ENCODE data around the gene MC5R.
"Not testable (repeated sequence)": the region's sequence is repeated elsewhere in the genome, so short reads cannot be mapped to it uniquely, and the experiment has no call there.

The MC5R gene

GRCh38 chr18:13834496-13835015, 10.6 kb downstream of the MC5R start:
- Histone ChIP-seq H3K4me3 (ENCODE audit: low read depth, low read length) (no peak overlapping the region), H3K9me3 (ENCODE audit: control insufficient read depth, low read length) (no peaks in the 10 kb centered on the region), H3K4me2 (ENCODE audit: low read length) (no peak overlapping the region), H3K4me1 (no peaks in the 10 kb centered on the region), H3K27ac (no peak overlapping the region), H3K36me3 (ENCODE audit: control insufficient read depth, insufficient read depth, low read length) (no peaks in the 10 kb centered on the region), H3K9ac (no peak overlapping the region), H3K27me3 (ENCODE audit: control insufficient read depth, insufficient read depth, low read length) (no peaks in the 10 kb centered on the region), H3K79me2 (no peaks in the 10 kb centered on the region), H2AFZ (no peak overlapping the region)
- TF ChIP-seq, protein P1, sequence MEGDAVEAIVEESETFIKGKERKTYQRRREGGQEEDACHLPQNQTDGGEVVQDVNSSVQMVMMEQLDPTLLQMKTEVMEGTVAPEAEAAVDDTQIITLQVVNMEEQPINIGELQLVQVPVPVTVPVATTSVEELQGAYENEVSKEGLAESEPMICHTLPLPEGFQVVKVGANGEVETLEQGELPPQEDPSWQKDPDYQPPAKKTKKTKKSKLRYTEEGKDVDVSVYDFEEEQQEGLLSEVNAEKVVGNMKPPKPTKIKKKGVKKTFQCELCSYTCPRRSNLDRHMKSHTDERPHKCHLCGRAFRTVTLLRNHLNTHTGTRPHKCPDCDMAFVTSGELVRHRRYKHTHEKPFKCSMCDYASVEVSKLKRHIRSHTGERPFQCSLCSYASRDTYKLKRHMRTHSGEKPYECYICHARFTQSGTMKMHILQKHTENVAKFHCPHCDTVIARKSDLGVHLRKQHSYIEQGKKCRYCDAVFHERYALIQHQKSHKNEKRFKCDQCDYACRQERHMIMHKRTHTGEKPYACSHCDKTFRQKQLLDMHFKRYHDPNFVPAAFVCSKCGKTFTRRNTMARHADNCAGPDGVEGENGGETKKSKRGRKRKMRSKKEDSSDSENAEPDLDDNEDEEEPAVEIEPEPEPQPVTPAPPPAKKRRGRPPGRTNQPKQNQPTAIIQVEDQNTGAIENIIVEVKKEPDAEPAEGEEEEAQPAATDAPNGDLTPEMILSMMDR (IDR thresholded peaks at IDR 0.05) = no peak

DNA sequence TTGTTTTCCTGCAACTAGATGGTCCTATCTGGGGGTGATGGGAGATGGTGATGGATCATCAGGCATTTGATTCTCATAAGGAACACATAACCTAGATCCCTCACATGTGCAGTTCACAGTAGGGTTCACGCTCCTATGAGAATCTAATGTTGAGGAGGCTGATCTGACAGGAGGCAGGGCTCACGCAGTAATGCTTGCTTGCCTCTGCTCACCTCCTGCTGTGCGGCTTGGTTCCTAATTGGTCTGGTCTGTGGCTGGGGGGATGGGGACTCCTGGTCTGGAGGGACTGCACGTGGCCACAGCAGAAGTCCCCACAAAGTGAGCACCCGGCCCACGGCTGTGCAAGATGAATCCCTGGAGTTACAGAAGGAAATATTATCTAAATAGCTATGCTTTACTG, 11.3 kb downstream of the MC5R start:
- H3K27me3 ChIP-seq (ENCODE audit: control insufficient read depth, insufficient read depth, low read length) = no peaks in the 10 kb centered on the region
- TF ChIP-seq, protein P1 (IDR thresholded peaks at IDR 0.05) = no peak

DNA sequence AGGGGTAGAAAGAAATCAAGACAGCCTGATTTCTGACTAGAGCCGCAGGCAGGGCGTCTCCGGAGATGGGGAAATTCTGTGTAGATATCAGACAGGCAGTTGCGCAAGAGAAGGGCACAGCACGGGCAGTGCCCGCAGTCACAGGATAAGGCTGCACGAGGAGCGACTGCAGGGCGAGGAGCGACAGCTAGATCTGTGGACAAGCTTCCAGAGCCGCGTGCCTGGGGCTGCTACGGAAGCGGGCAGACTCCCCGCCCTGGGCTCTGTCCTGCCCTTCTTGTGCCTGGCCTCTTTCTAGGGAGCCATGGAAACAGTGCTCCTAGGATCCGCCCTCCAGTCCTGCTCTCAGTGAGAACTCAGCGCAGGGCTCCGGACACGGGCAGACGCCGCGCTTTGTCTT, 12.6 kb downstream of the MC5R start:
- Histone ChIP-seq H3K9ac (no peak overlapping the region), H3K4me3 (ENCODE audit: low read depth, low read length) (no peak overlapping the region), H3K27ac (no peak overlapping the region), H3K27me3 (ENCODE audit: control insufficient read depth, insufficient read depth, low read length) (no peaks in the 10 kb centered on the region), H3K36me3 (ENCODE audit: control insufficient read depth, insufficient read depth, low read length) (no peaks in the 10 kb centered on the region), H3K4me1 (no peaks in the 10 kb centered on the region), H2AFZ (no peak overlapping the region), H3K4me2 (ENCODE audit: low read length) (no peak overlapping the region), H3K79me2 (no peaks in the 10 kb centered on the region), H3K9me3 (ENCODE audit: control insufficient read depth, low read length) (no peaks in the 10 kb centered on the region)
- TF ChIP-seq, protein P1 (IDR thresholded peaks at IDR 0.05) = no peak

More for the DNA sequence above, 11.3 kb downstream of the MC5R start:
- H3K9me3 ChIP-seq (ENCODE audit: control insufficient read depth, low read length) = no peaks in the 10 kb centered on the region
- no peak overlapping the region for H3K27ac ChIP-seq
- H3K79me2 ChIP-seq = no peaks in the 10 kb centered on the region
- H3K9ac ChIP-seq = no peak overlapping the region
- H3K36me3 ChIP-seq (ENCODE audit: control insufficient read depth, insufficient read depth, low read length) = no peaks in the 10 kb centered on the region
- no peak overlapping the region for H3K4me3 ChIP-seq (ENCODE audit: low read depth, low read length)
- H3K4me1 ChIP-seq = no peaks in the 10 kb centered on the region
- H3K4me2 ChIP-seq (ENCODE audit: low read length) = no peak overlapping the region
- no peak overlapping the region for H2AFZ ChIP-seq

DNA sequence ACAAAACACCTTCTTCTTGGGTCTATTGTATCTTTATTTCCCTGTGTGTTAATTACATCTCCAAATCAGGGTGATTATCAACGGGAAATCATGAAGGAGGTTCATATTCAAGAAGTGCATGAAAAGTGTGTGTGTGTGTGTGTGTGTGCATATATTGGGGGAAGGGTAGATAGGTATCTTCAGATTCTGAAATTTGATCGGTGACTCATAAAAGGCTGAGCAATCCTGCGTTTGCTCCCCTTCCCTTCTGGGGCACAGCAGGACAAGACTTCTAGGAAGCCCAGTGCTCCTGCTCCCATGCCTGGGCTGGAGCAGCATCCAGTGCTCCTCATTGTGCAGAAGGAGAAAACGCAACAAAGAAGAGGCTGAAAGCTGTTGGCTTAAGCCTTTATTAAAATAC, 25.8 kb downstream of the MC5R start:
- no peaks in the 10 kb centered on the region for H3K9me3 ChIP-seq (ENCODE audit: control insufficient read depth, low read length)

DNA sequence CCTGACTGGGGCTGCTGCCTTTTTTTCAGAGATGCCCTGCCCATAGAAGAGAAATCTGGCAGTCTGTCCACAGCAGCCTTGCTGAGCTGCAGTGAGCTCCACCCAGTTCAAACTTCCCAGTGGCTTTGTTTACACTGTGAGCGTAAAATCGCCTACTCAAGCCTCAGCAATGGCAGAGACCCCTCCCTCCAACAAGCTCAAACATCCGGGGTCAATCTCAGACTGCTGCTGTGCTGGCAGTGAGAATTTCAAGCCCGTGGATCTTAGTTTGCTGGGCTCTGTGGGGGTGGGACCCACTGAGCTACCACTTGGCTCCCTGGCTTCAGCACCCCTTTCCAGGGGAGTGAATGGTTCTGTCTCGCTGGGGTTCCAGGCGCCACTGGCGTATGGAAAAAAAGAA, 38.9 kb downstream of the MC5R start:
- not testable (repeated sequence) for H3K4me3 ChIP-seq (ENCODE audit: low read depth, low read length); H3K9me3 ChIP-seq (ENCODE audit: control insufficient read depth, low read length); H3K4me1 ChIP-seq; H3K27ac ChIP-seq; H3K4me2 ChIP-seq (ENCODE audit: low read length); H3K79me2 ChIP-seq; H3K27me3 ChIP-seq (ENCODE audit: control insufficient read depth, insufficient read depth, low read length); H2AFZ ChIP-seq; H3K36me3 ChIP-seq (ENCODE audit: control insufficient read depth, insufficient read depth, low read length); H3K9ac ChIP-seq

More for the DNA sequence above, 25.8 kb downstream of the MC5R start:
- no peak overlapping the region for H2AFZ ChIP-seq
- no peak overlapping the region for H3K4me3 ChIP-seq (ENCODE audit: low read depth, low read length)
- no peak overlapping the region for H3K4me2 ChIP-seq (ENCODE audit: low read length)
- no peaks in the 10 kb centered on the region for H3K36me3 ChIP-seq (ENCODE audit: control insufficient read depth, insufficient read depth, low read length)
- TF ChIP-seq, protein P1 (IDR thresholded peaks at IDR 0.05) = no peak
- H3K79me2 ChIP-seq = no peaks in the 10 kb centered on the region
- H3K9ac ChIP-seq = no peak overlapping the region
- no peak overlapping the region for H3K27ac ChIP-seq
- H3K4me1 ChIP-seq = no peaks in the 10 kb centered on the region
- no peaks in the 10 kb centered on the region for H3K27me3 ChIP-seq (ENCODE audit: control insufficient read depth, insufficient read depth, low read length)

Data from parathyroid adenoma (tissue), 2 donors.